Measurements from ENCODE around the gene INHBB. TPM values are rescaled to one million over a fixed set of nuclear protein-coding genes. Genes with fewer than 3 reads are reported as not detected.

Gene INHBB
- total RNA-seq, 1 donor from 2014 or later = 0.62 TPM

- Mint-ChIP-seq H3K27ac (ENCODE audit: unreplicated experiment) (no peak overlapping the region), H3K4me3 (ENCODE audit: unreplicated experiment) (no peak overlapping the region), H3K4me1 (ENCODE audit: unreplicated experiment) (peaks cover 11% of the 10 kb centered on the region), H3K9me3 (ENCODE audit: unreplicated experiment) (no peaks in the 10 kb centered on the region), H3K27me3 (ENCODE audit: unreplicated experiment) (peaks cover 27% of the 10 kb centered on the region), H3K36me3 (ENCODE audit: unreplicated experiment) (no peaks in the 10 kb centered on the region)
- DNase-seq (ENCODE audit: extremely low spot score, unreplicated experiment) = no peak
- no peak for TF ChIP-seq CTCF (IDR thresholded peaks at IDR 0.05)
Observed at GRCh38 chr2:120316071-120316470, 29.9 kb upstream of the INHBB start.

- no peaks in the 10 kb centered on the region for H3K9me3 Mint-ChIP-seq (ENCODE audit: unreplicated experiment)
- no peak overlapping the region for H3K27ac Mint-ChIP-seq (ENCODE audit: unreplicated experiment)
- DNase-seq (ENCODE audit: extremely low spot score, unreplicated experiment) = no peak
- H3K4me3 Mint-ChIP-seq (ENCODE audit: unreplicated experiment) = no peak overlapping the region
- H3K36me3 Mint-ChIP-seq (ENCODE audit: unreplicated experiment) = no peaks in the 10 kb centered on the region
- peaks cover 27% of the 10 kb centered on the region for H3K27me3 Mint-ChIP-seq (ENCODE audit: unreplicated experiment)
- H3K4me1 Mint-ChIP-seq (ENCODE audit: unreplicated experiment) = peaks cover 11% of the 10 kb centered on the region
- TF ChIP-seq CTCF (IDR thresholded peaks at IDR 0.05) = no peak
Observed at GRCh38 chr2:120316528-120317179, 29.3 kb upstream of the INHBB start.

- H3K27ac Mint-ChIP-seq (ENCODE audit: unreplicated experiment) = no peak overlapping the region
- H3K36me3 Mint-ChIP-seq (ENCODE audit: unreplicated experiment) = no peaks in the 10 kb centered on the region
- no peak for TF ChIP-seq CTCF (IDR thresholded peaks at IDR 0.05)
- H3K9me3 Mint-ChIP-seq (ENCODE audit: unreplicated experiment) = no peaks in the 10 kb centered on the region
- H3K4me1 Mint-ChIP-seq (ENCODE audit: unreplicated experiment) = peaks cover 11% of the 10 kb centered on the region
- H3K27me3 Mint-ChIP-seq (ENCODE audit: unreplicated experiment) = peaks cover 27% of the 10 kb centered on the region
- no peak overlapping the region for H3K4me3 Mint-ChIP-seq (ENCODE audit: unreplicated experiment)
- no peak for DNase-seq (ENCODE audit: extremely low spot score, unreplicated experiment)
Observed at GRCh38 chr2:120317180-120317533, 28.8 kb upstream of the INHBB start.

- H3K9me3 Mint-ChIP-seq (ENCODE audit: unreplicated experiment) = no peaks in the 10 kb centered on the region
- H3K4me3 Mint-ChIP-seq (ENCODE audit: unreplicated experiment) = no peak overlapping the region
- H3K27me3 Mint-ChIP-seq (ENCODE audit: unreplicated experiment) = peaks cover 33% of the 10 kb centered on the region
- DNase-seq (ENCODE audit: extremely low spot score, unreplicated experiment) = no peak
- TF ChIP-seq CTCF (IDR thresholded peaks at IDR 0.05) = no peak
- H3K36me3 Mint-ChIP-seq (ENCODE audit: unreplicated experiment) = no peaks in the 10 kb centered on the region
- peaks cover 8% of the 10 kb centered on the region for H3K4me1 Mint-ChIP-seq (ENCODE audit: unreplicated experiment)
- no peak overlapping the region for H3K27ac Mint-ChIP-seq (ENCODE audit: unreplicated experiment)
Observed at GRCh38 chr2:120317916-120318315, 28.0 kb upstream of the INHBB start.

- no peak for DNase-seq (ENCODE audit: extremely low spot score, unreplicated experiment)
- H3K27me3 Mint-ChIP-seq (ENCODE audit: unreplicated experiment) = peaks cover 36% of the 10 kb centered on the region
- no peak for TF ChIP-seq CTCF (IDR thresholded peaks at IDR 0.05)
- peaks cover 2% of the 10 kb centered on the region for H3K4me1 Mint-ChIP-seq (ENCODE audit: unreplicated experiment)
- H3K4me3 Mint-ChIP-seq (ENCODE audit: unreplicated experiment) = no peak overlapping the region
- H3K27ac Mint-ChIP-seq (ENCODE audit: unreplicated experiment) = no peak overlapping the region
- H3K9me3 Mint-ChIP-seq (ENCODE audit: unreplicated experiment) = no peaks in the 10 kb centered on the region
- no peaks in the 10 kb centered on the region for H3K36me3 Mint-ChIP-seq (ENCODE audit: unreplicated experiment)
Observed at GRCh38 chr2:120318626-120319025, 27.3 kb upstream of the INHBB start.

Measured in osteocyte (in vitro differentiated cells).